HEK293T (cell line): Measurements from ENCODE around the gene CADPS.

ENCODE experiments used
- CTCF ChIA-PET: fragments of 350-600 bp; formaldehyde crosslinking; extraction: SDS; loops from one replicate; lab custom pipeline; 2021; ENCODE audit warnings: antibody characterized with exemption, inconsistent platforms; lab: Yijun Ruan, JAX
- POLR2A ChIA-PET: fragments of 350-600 bp; formaldehyde crosslinking; extraction: SDS; loops from one replicate; lab custom pipeline; 2020; ENCODE audit warnings: antibody characterized with exemption, inconsistent platforms; lab: Yijun Ruan, JAX
- DNase-seq: peaks from one replicate; pipeline ENCODE4 v3.0.0; 2012; ENCODE audit warnings: mixed read lengths; ENCODE audit errors: extremely low spot score
- ARNT ChIP-seq: fragments of 450-650 bp; IDR thresholded peaks from 2 replicates; pipeline ENCODE4 v1.6.1; 2017; ENCODE audit warnings: mild to moderate bottlenecking
- BHLHE40 ChIP-seq: fragments of 450-650 bp; IDR thresholded peaks from 2 replicates; pipeline ENCODE4 v1.6.1; 2016; ENCODE audit warnings: mild to moderate bottlenecking, moderate library complexity, borderline replicate concordance
- CTBP1 ChIP-seq: fragments of 450-650 bp; IDR thresholded peaks from 2 replicates; pipeline ENCODE4 v1.6.1; 2016; ENCODE audit warnings: borderline replicate concordance
- ELF4 ChIP-seq: fragments of 450-650 bp; IDR thresholded peaks from 2 replicates; pipeline ENCODE4 v1.6.1; 2017; ENCODE audit warnings: antibody characterized with exemption
- FOXA1 ChIP-seq: fragments of 450-650 bp; IDR thresholded peaks from 2 replicates; pipeline ENCODE4 v1.6.1; 2016; ENCODE audit warnings: mild to moderate bottlenecking
- FOXK2 ChIP-seq: fragments of 450-650 bp; IDR thresholded peaks from 2 replicates; pipeline ENCODE4 v1.6.1; 2016; ENCODE audit warnings: mild to moderate bottlenecking
- FOXM1 ChIP-seq: fragments of 450-650 bp; IDR thresholded peaks from 2 replicates; pipeline ENCODE4 v1.6.1; 2017; ENCODE audit warnings: mild to moderate bottlenecking, borderline replicate concordance
- HDGF ChIP-seq: fragments of 450-650 bp; IDR thresholded peaks from 2 replicates; pipeline ENCODE4 v1.6.1; 2017; ENCODE audit warnings: antibody characterized with exemption, borderline replicate concordance
- L3MBTL2 ChIP-seq: fragments of 450-650 bp; conservative IDR thresholded peaks from 2 replicates; pipeline ENCODE4 v1.6.1; 2016; ENCODE audit warnings: mild to moderate bottlenecking
- LEF1 ChIP-seq: fragments of 450-650 bp; IDR thresholded peaks from 2 replicates; pipeline ENCODE4 v1.6.1; 2017; ENCODE audit warnings: mild to moderate bottlenecking, borderline replicate concordance
- NFRKB ChIP-seq: fragments of 450-650 bp; IDR thresholded peaks from 2 replicates; pipeline ENCODE4 v1.6.1; 2016; ENCODE audit warnings: mild to moderate bottlenecking, moderate library complexity
- SP1 ChIP-seq: fragments of 450-650 bp; IDR thresholded peaks from 2 replicates; pipeline ENCODE4 v1.6.1; 2017
- SUZ12 ChIP-seq: fragments of 450-650 bp; IDR thresholded peaks from 2 replicates; pipeline ENCODE4 v1.6.1; 2016; ENCODE audit warnings: mild to moderate bottlenecking
- TARDBP ChIP-seq: fragments of 450-650 bp; IDR thresholded peaks from 2 replicates; pipeline ENCODE4 v1.6.1; 2016
- ZNF384 ChIP-seq: fragments of 450-650 bp; IDR thresholded peaks from 2 replicates; pipeline ENCODE4 v1.6.1; 2016
- TF ChIP-seq, protein P1 (sequence below): fragments of 450-650 bp; IDR thresholded peaks from 2 replicates; pipeline ENCODE4 v1.6.1; 2016

The CADPS gene

GRCh38 chr3:62724503-62724902 lies 150.7 kb downstream of the CADPS start:
- no peak for DNase-seq
- ChIA-PET POLR2A (no interaction called here), CTCF (no interaction called here)
- TF ChIP-seq BHLHE40 (no peak), HDGF (no peak), CTBP1 (no peak), SP1 (no peak), FOXM1 (no peak), FOXA1 (no peak), L3MBTL2 (no peak)
- TF ChIP-seq, protein P1, sequence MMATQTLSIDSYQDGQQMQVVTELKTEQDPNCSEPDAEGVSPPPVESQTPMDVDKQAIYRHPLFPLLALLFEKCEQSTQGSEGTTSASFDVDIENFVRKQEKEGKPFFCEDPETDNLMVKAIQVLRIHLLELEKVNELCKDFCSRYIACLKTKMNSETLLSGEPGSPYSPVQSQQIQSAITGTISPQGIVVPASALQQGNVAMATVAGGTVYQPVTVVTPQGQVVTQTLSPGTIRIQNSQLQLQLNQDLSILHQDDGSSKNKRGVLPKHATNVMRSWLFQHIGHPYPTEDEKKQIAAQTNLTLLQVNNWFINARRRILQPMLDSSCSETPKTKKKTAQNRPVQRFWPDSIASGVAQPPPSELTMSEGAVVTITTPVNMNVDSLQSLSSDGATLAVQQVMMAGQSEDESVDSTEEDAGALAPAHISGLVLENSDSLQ: no peak

DNA sequence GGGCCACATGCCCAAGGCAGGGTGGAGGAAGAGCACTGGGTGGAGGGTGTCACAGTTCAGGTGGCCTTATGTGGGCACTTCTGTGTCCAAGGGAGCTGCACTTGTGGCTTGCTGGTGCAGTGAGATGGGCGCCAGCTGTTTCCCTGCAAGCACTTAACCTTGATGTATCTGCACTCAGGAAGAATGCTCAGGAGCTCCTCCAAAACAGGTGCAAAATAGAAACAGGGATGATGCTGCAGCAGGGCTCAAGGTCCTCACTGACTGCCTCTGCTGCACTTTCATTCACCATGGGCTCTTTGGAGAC lies 151.3 kb downstream of the CADPS start:
- CTCF ChIA-PET: no interaction called here
- POLR2A ChIA-PET: no interaction called here
- no peak for TF ChIP-seq FOXM1
- no peak for TF ChIP-seq NFRKB
- TF ChIP-seq SUZ12: no peak
- no peak for TF ChIP-seq TARDBP
- no peak for TF ChIP-seq L3MBTL2

GRCh38 chr3:62723166-62723913 lies 151.9 kb downstream of the CADPS start:
- POLR2A ChIA-PET: no interaction called here
- CTCF ChIA-PET: no interaction called here
- DNase-seq: no peak
- TF ChIP-seq FOXK2: no peak
- TF ChIP-seq HDGF: no peak
- TF ChIP-seq, protein P1: no peak
- TF ChIP-seq ELF4: no peak
- no peak for TF ChIP-seq FOXM1

More for the DNA sequence above, 151.3 kb downstream of the CADPS start:
- no peak for DNase-seq

GRCh38 chr3:62722344-62722743 lies 152.9 kb downstream of the CADPS start:
- DNase-seq: no peak
- CTCF ChIA-PET: no interaction called here
- POLR2A ChIA-PET: no interaction called here
- TF ChIP-seq HDGF (no peak), NFRKB (no peak), LEF1 (no peak), SUZ12 (no peak), SP1 (no peak), ELF4 (no peak), FOXA1 (no peak), TARDBP (no peak), FOXK2 (no peak), ZNF384 (no peak)
- TF ChIP-seq, protein P1: no peak

- DNase-seq: peak; percentile 11
- POLR2A ChIA-PET: no interaction called here
- CTCF ChIA-PET: no interaction called here
- TF ChIP-seq FOXA1 (no peak), NFRKB (no peak), FOXK2 (no peak), ZNF384 (no peak), ARNT (no peak), TARDBP (no peak), CTBP1 (no peak), LEF1 (no peak), L3MBTL2 (no peak), BHLHE40 (no peak), HDGF (no peak), SP1 (no peak), ELF4 (no peak), SUZ12 (no peak), FOXM1 (no peak)
- TF ChIP-seq, protein P1: no peak
Measured at GRCh38 chr3:62718515-62719320, 156.5 kb downstream of the CADPS start.

- ChIA-PET POLR2A (no interaction called here), CTCF (no interaction called here)
- TF ChIP-seq, protein P1: no peak
- TF ChIP-seq ZNF384 (no peak), SP1 (no peak), LEF1 (no peak), FOXA1 (no peak), BHLHE40 (no peak), CTBP1 (no peak), FOXM1 (no peak), NFRKB (no peak)
- no peak for DNase-seq
Measured at GRCh38 chr3:62718011-62718410, 157.2 kb downstream of the CADPS start.
